Esophagus (tissue), 2 donors: Measurements from ENCODE around the gene GRM8. TPM values are rescaled to one million over a fixed set of nuclear protein-coding genes. Genes with fewer than 3 reads are reported as not detected.

Source experiments
- H3K27ac ChIP-seq, 2 donors: one replicate each; pipeline ENCODE4 v1.5.1; 2013; ENCODE audit warnings: low read depth in 2 of 2, mild to moderate bottlenecking in 2 of 2, inconsistent platforms in 1 of 2, low read length in 1 of 2, moderate library complexity in 1 of 2
- H3K27me3 ChIP-seq, 2 donors: one replicate each; pipeline ENCODE4 v1.6.1; 2013; ENCODE audit warnings: low read length in 2 of 2, control low read depth in 1 of 2, mild to moderate bottlenecking in 1 of 2; ENCODE audit not compliant: insufficient read depth in 2 of 2, control insufficient read depth in 1 of 2
- H3K36me3 ChIP-seq, 2 donors: one replicate each; pipeline ENCODE4 v1.6.1; 2013; ENCODE audit warnings: low read length in 1 of 2; ENCODE audit not compliant: control insufficient read depth in 2 of 2, insufficient read depth in 2 of 2
- H3K4me1 ChIP-seq, 2 donors: one replicate each; pipeline ENCODE4 v1.6.1; 2013; ENCODE audit warnings: low read length in 1 of 2; ENCODE audit not compliant: control insufficient read depth in 2 of 2, insufficient read depth in 2 of 2
- H3K4me3 ChIP-seq, 2 donors: one replicate each; pipeline ENCODE4 v1.5.1; 2013; ENCODE audit warnings: low read length in 2 of 2, mild to moderate bottlenecking in 2 of 2, low read depth in 1 of 2, moderate library complexity in 1 of 2
- H3K9me3 ChIP-seq, 2 donors: one replicate each; pipeline ENCODE4 v1.6.1; 2013; ENCODE audit warnings: mild to moderate bottlenecking in 2 of 2, low read depth in 1 of 2, low read length in 1 of 2, moderate library complexity in 1 of 2; ENCODE audit not compliant: control insufficient read depth in 2 of 2, insufficient read depth in 1 of 2
- WGBS, 2 donors: extraction: QIAGEN DNeasy Blood & Tissue Kit; methylation state at CpG; one replicate each; pipeline ENCODE4 v1.1.7; 2013; 5-methylcytosine and 5-hydroxymethylcytosine counted together
- polyA plus RNA-seq, 2 donors: library from polyadenylated mRNA; stranded (reverse); fragments of 200-250 nt; gene quantifications; one replicate each; pipeline ENCODE4 v1.2.3, GENCODE V29; 2013
- donor health status: healthy with polysubstance abuse.
- donor health status: Bipolar disorder and iron deficiency.

The GRM8 gene
- polyA plus RNA-seq, 2 donors = 0.19 TPM; not detected in 1

DNA sequence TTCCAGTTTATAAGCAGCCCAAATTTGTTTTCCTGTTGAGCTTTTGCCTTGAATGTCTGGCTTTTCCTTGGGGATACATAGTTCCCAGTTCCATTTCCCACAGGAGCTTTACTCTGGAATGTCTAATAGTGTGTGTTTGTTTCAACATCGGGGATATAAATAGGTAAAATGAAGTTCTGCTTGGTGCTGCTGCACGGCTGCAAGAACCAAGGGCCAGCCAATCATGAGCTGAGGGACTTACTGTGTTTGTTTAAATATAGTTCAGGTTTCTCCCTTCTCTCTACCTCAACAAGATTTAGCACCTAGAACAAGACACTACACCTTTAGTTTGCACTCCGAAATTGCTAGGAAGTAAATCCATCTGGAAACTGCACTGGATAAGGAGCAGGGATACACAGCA, 43.9 kb downstream of the GRM8 start:
- Histone ChIP-seq H3K27ac (no peak overlapping the region), H3K4me3 (no peak overlapping the region), H3K9me3 (no peaks in the 10 kb centered on the region), H3K4me1 (no peaks in the 10 kb centered on the region), H3K27me3 (no peaks in the 10 kb centered on the region), H3K36me3 (no peaks in the 10 kb centered on the region)
- 67 to 75% methylated on average over 3 of the region's 3 CpGs for WGBS, 2 donors

DNA sequence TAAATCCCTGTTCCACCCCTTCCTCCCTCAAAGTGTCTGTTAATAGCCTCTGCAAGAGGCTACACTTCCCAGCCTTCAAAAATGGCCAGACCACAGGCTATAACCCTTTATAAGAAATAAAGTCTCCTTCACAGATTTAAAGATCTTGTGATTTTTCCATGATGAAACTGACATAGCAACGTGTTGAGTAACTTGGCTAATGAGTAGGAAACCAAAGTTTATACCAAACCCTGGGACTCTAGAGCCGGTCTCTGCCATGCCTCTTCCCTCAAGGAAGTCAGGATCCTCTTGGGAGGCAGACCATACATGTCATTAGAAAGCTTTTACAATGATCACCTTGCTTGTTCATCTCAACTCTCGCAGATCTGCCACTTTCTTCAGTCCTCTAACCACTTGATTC, 44.4 kb downstream of the GRM8 start:
- H3K4me1 ChIP-seq = no peaks in the 10 kb centered on the region
- WGBS, 2 donors = 75 to 76% methylated on average over 3 of the region's 3 CpGs
- no peaks in the 10 kb centered on the region for H3K9me3 ChIP-seq
- H3K36me3 ChIP-seq = no peaks in the 10 kb centered on the region
- H3K4me3 ChIP-seq = no peak overlapping the region
- H3K27me3 ChIP-seq = no peaks in the 10 kb centered on the region
- H3K27ac ChIP-seq = no peak overlapping the region

DNA sequence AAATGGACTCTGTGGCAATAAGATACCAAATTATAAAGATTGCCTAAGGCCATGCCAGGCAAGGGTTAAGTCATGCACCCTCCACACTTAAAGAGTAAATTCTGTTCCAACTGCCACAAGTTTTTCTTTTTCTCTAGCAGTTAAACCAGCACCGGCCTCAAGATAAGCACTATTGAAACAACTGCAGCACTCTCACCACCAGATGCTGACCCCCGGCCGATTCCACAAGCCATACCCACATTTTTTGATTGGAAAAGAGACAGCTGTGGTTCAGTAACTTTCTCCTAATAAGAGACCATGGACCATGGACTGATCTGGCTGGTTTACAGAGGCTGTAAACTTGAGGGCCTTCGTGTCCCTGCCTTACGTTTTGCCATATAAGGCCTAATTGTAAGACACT, 44.9 kb downstream of the GRM8 start:
- Histone ChIP-seq H3K9me3 (no peaks in the 10 kb centered on the region), H3K4me3 (no peak overlapping the region), H3K36me3 (no peaks in the 10 kb centered on the region), H3K27ac (no peak overlapping the region), H3K4me1 (no peaks in the 10 kb centered on the region), H3K27me3 (no peaks in the 10 kb centered on the region)
- 57 to 60% methylated on average over 5 of the region's 5 CpGs for WGBS, 2 donors

DNA sequence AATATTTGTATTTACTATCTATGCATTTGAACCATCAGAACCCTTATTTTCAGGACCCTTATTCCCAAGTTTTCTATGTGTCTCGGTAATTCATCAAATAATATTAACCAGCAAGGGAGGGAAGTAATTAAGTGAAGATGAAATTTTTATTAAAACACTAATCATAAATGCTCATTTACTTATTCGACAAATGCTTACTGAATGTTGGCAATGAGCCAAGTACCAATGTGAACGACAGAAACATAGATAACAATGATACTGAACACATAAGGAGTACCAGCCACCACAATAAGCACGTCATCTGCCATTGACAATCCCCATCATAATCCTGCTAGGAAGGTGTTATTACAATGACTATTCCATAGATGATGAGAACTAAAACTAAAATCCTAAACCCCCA, 45.5 kb downstream of the GRM8 start:
- H3K4me3 ChIP-seq = no peak overlapping the region
- H3K4me1 ChIP-seq = no peaks in the 10 kb centered on the region
- 68 to 70% methylated on average over 4 of the region's 4 CpGs for WGBS, 2 donors
- no peak overlapping the region for H3K27ac ChIP-seq
- H3K9me3 ChIP-seq = no peaks in the 10 kb centered on the region
- H3K36me3 ChIP-seq = no peaks in the 10 kb centered on the region
- H3K27me3 ChIP-seq = no peaks in the 10 kb centered on the region

DNA sequence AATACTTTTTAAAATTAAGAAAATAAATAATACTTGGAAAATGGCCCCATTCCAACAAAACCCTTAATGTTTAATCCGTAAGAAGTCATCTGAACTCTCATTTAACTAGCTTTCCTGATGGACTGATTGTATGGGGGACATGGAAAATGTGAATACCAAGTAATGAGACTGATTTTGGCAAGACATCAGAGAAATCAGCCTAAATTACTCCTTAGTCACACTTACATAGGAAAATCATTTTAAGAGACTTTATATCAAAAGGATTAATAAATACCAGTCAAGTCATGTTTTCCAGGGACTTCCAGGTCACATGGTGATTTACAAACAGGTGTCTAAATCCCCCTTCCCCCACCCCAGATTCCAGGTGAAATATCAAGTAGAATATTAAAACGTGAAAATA, 58.2 kb downstream of the GRM8 start:
- H3K4me3 ChIP-seq = no peak overlapping the region
- H3K9me3 ChIP-seq = no peaks in the 10 kb centered on the region
- WGBS, 2 donors = 33 to 45% methylated on average over 2 of the region's 2 CpGs
- H3K36me3 ChIP-seq = no peaks in the 10 kb centered on the region
- no peak overlapping the region for H3K27ac ChIP-seq
- no peaks in the 10 kb centered on the region for H3K4me1 ChIP-seq
- H3K27me3 ChIP-seq = no peaks in the 10 kb centered on the region

DNA sequence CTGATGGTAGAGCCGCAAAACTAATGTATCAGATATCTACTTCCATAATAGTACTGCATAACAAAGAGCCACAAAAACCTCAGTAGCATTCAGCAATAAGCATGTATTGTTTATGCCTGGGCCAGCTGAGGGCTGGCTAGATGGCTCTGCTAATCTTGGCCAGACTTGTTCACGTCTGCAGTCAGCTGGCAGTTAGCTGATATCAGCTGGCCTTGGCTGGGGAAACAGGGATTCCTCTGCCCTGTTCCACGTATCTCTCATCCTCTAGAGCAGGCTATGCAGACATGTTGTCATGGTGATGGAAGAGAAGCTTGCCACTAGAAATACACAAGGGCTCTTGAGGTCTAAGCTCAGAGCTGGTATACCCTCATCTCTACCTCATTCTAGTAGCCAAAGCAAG, 62.9 kb downstream of the GRM8 start:
- Histone ChIP-seq H3K36me3 (no peaks in the 10 kb centered on the region), H3K27me3 (no peaks in the 10 kb centered on the region), H3K27ac (no peak overlapping the region), H3K4me3 (no peak overlapping the region), H3K4me1 (no peaks in the 10 kb centered on the region), H3K9me3 (no peaks in the 10 kb centered on the region)
- WGBS, 2 donors = 42 to 46% methylated on average over 3 of the region's 3 CpGs

DNA sequence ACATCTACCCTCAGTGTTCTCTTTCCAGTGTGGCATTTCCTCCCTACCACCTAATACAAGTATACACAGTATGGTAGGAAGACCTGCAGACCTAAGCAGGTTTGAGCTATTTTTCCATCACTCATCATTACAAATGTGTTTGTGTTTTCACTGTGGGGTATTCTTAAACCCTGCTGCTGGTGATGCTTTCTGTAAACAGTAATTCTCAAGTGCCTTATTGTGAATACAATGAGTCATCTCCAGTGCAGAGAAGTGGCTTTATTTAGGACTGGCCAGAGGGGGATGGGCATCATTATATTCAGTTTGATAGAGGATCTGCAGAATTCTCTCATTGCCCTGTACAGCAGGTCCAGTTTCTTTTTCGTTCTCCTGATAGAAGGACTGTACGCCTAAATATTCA, 63.7 kb downstream of the GRM8 start:
- Histone ChIP-seq H3K27me3 (no peaks in the 10 kb centered on the region), H3K36me3 (no peaks in the 10 kb centered on the region), H3K4me1 (no peaks in the 10 kb centered on the region), H3K9me3 (no peaks in the 10 kb centered on the region), H3K27ac (no peak overlapping the region), H3K4me3 (no peak overlapping the region)
- 81% methylated on average over 2 of the region's 2 CpGs for WGBS, 2 donors

DNA sequence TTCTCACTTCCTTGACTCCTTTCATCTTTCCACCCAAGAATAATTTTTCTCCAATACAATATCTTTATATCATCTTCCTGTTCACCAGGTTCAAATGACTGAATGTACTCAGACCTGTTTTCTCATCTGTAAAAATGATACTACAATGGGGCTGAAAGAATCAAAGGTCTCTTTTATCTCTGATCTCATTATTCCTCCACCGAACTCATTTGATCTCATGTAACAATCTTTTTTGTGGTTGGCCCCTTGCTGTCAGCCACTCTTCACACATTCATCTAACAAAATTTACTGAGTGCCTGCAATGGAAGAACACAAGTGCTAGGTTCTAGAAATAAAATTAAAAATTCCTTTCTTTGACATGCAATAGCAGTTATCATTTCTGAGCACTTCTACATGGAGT, 65.0 kb downstream of the GRM8 start:
- WGBS, 2 donors = 66 to 81% methylated on average over 1 of the region's 1 CpG
- no peaks in the 10 kb centered on the region for H3K27me3 ChIP-seq
- no peak overlapping the region for H3K4me3 ChIP-seq
- no peaks in the 10 kb centered on the region for H3K4me1 ChIP-seq
- H3K27ac ChIP-seq = no peak overlapping the region
- no peaks in the 10 kb centered on the region for H3K36me3 ChIP-seq
- H3K9me3 ChIP-seq = no peaks in the 10 kb centered on the region

DNA sequence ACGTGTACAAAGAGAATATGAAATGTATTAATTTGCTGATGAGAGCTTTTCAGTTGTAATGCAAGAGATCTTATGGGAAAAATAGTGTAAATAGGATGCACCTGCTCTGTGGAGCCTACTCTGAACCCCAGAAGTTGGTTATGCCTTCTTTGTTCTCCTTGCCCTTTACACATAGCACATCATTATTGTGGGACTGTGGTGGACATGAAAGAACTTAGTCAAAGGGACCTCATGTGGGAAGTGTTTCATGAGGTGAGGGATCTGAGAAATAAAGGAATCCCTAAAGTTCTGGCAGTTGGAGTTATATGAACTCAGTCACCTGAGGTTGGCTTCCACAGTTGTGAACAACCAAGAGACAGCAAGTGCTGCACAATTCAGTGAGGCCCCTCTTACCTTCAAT, 66.1 kb downstream of the GRM8 start:
- 31 to 43% methylated on average over 1 of the region's 1 CpG for WGBS, 2 donors
- H3K9me3 ChIP-seq = no peaks in the 10 kb centered on the region
- H3K4me1 ChIP-seq = no peaks in the 10 kb centered on the region

DNA sequence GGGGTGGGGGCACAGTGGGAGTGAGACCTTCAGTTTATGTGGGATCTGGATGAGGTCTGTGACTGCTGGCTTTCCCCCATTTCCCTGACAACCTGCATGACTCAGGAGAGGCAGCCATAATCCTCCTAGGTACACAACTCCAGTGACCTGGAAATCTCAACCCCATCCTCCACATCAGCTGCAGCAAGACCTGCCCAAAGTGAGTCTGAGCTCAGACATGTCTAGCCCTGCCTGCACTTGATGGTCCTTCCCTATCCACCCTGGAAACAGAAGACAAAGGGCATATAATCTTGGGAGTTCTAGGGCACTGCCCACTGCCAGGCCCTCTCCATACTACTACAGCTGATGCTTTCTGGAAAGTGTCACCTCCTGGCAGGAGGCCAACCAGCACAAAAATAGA, 75.6 kb downstream of the GRM8 start:
- H3K9me3 ChIP-seq = no peaks in the 10 kb centered on the region
- no peaks in the 10 kb centered on the region for H3K27me3 ChIP-seq
- H3K4me1 ChIP-seq = no peaks in the 10 kb centered on the region
- H3K36me3 ChIP-seq = no peaks in the 10 kb centered on the region
- H3K27ac ChIP-seq = no peak overlapping the region
- no peak overlapping the region for H3K4me3 ChIP-seq

More for the DNA sequence above, 66.1 kb downstream of the GRM8 start:
- Histone ChIP-seq H3K27ac (no peak overlapping the region), H3K36me3 (no peaks in the 10 kb centered on the region), H3K4me3 (no peak overlapping the region), H3K27me3 (no peaks in the 10 kb centered on the region)
